ENCODE measurements around the gene RAD18. TPM values are rescaled to one million over a fixed set of nuclear protein-coding genes. Genes with fewer than 3 reads are reported as not detected.

The RAD18 gene
- total and polyA plus RNA-seq, 2 donors (not counting 1 experiment from before 2014, with no cell fraction given), result 4.8 to 21.3 TPM

GRCh38 chr3:8842293-8842692 is 121.0 kb downstream of the RAD18 start:
- no peaks in the 10 kb centered on the region for H3K4me1 Mint-ChIP-seq

GRCh38 chr3:8841472-8841871 is 121.8 kb downstream of the RAD18 start:
- intact Hi-C loops (cut with micrococcal nuclease), result no loop called here

More at GRCh38 chr3:8842293-8842692, 121.0 kb downstream of the RAD18 start:
- WGBS (ENCODE audit: insufficient coverage), result no CpG with 5 or more reads among the region's 2 CpGs
- DNase-seq, result no peak
- Histone ChIP-seq H3K4me1 (ENCODE audit: control insufficient read depth in 2 of 2, insufficient read depth in 2 of 2, low read length in 2 of 2) (no peaks in the 10 kb centered on the region), H3K27me3 (replicated peaks in 1 of 4; ENCODE audit: control extremely low read depth in 1 of 4, control insufficient read depth in 3 of 4, insufficient read depth in 4 of 4, low read length in 3 of 4) (no peaks in the 10 kb centered on the region), H3K36me3 (replicated peaks in 1 of 2; ENCODE audit: control extremely low read depth in 1 of 2, control insufficient read depth in 1 of 2, extremely low read depth in 1 of 2, insufficient read depth in 2 of 2, low read length in 1 of 2) (no peaks in the 10 kb centered on the region), H3K9me3 (ENCODE audit: control extremely low read depth in 1 of 3, control insufficient read depth in 2 of 3, insufficient read depth in 1 of 3, low read length in 2 of 3) (no peaks in the 10 kb centered on the region), H4K20me1 (ENCODE audit: control insufficient read depth, insufficient read depth, low read length, poor library complexity, severe bottlenecking) (no peaks in the 10 kb centered on the region), H3K9ac (ENCODE audit: low read length) (no peak overlapping the region), H3K4me3 (ENCODE audit: control extremely low read depth in 1 of 5, extremely low read depth in 1 of 5, insufficient read depth in 1 of 5, low read depth in 2 of 5, low read length in 4 of 5) (no peak overlapping the region), H3K79me2 (ENCODE audit: control insufficient read depth, insufficient read depth, low read length) (no peaks in the 10 kb centered on the region), H2AFZ (ENCODE audit: insufficient read depth, low read depth, low read length, poor library complexity, severe bottlenecking) (no peak overlapping the region), H3K27ac (ENCODE audit: low read length in 2 of 2) (no peak overlapping the region), H3K4me2 (replicated peaks; ENCODE audit: low read depth, low read length, poor library complexity, severe bottlenecking) (no peak overlapping the region)
- Mint-ChIP-seq H3K9me3 (ENCODE audit: insufficient read depth) (no peaks in the 10 kb centered on the region), H3K4me3 (no peak overlapping the region), H3K27me3 (no peaks in the 10 kb centered on the region), H3K27ac (no peak overlapping the region)
- ChIA-PET CTCF (no interaction called here), POLR2A (no interaction called here)
- intact Hi-C loops (cut with micrococcal nuclease), result no loop called here
- ATAC-seq (ENCODE audit: low read depth), result no peak
- no peak for TF ChIP-seq CTCF (IDR thresholded peaks at IDR 0.05)
- no peak for TF ChIP-seq EZH2 (IDR thresholded peaks at IDR 0.05; ENCODE audit: borderline replicate concordance, insufficient read depth, low read depth, low read length, poor library complexity, severe bottlenecking)

More at GRCh38 chr3:8841472-8841871, 121.8 kb downstream of the RAD18 start:
- H3K9me3 Mint-ChIP-seq (ENCODE audit: insufficient read depth), result no peaks in the 10 kb centered on the region
- POLR2A ChIA-PET, result no interaction called here
- Histone ChIP-seq H3K27ac (ENCODE audit: low read length in 2 of 2) (no peak overlapping the region), H3K4me3 (ENCODE audit: control extremely low read depth in 1 of 5, extremely low read depth in 1 of 5, insufficient read depth in 1 of 5, low read depth in 2 of 5, low read length in 4 of 5) (no peak overlapping the region), H3K79me2 (ENCODE audit: control insufficient read depth, insufficient read depth, low read length) (no peaks in the 10 kb centered on the region), H4K20me1 (ENCODE audit: control insufficient read depth, insufficient read depth, low read length, poor library complexity, severe bottlenecking) (no peaks in the 10 kb centered on the region), H3K27me3 (replicated peaks in 1 of 4; ENCODE audit: control extremely low read depth in 1 of 4, control insufficient read depth in 3 of 4, insufficient read depth in 4 of 4, low read length in 3 of 4) (no peaks in the 10 kb centered on the region), H3K4me1 (ENCODE audit: control insufficient read depth in 2 of 2, insufficient read depth in 2 of 2, low read length in 2 of 2) (no peaks in the 10 kb centered on the region), H3K9me3 (ENCODE audit: control extremely low read depth in 1 of 3, control insufficient read depth in 2 of 3, insufficient read depth in 1 of 3, low read length in 2 of 3) (no peaks in the 10 kb centered on the region), H3K9ac (ENCODE audit: low read length) (no peak overlapping the region), H3K4me2 (replicated peaks; ENCODE audit: low read depth, low read length, poor library complexity, severe bottlenecking) (no peak overlapping the region), H2AFZ (ENCODE audit: insufficient read depth, low read depth, low read length, poor library complexity, severe bottlenecking) (no peak overlapping the region), H3K36me3 (replicated peaks in 1 of 2; ENCODE audit: control extremely low read depth in 1 of 2, control insufficient read depth in 1 of 2, extremely low read depth in 1 of 2, insufficient read depth in 2 of 2, low read length in 1 of 2) (no peaks in the 10 kb centered on the region)
- no peaks in the 10 kb centered on the region for H3K27me3 Mint-ChIP-seq
- TF ChIP-seq EZH2 (IDR thresholded peaks at IDR 0.05; ENCODE audit: borderline replicate concordance, insufficient read depth, low read depth, low read length, poor library complexity, severe bottlenecking), result no peak
- TF ChIP-seq CTCF (IDR thresholded peaks at IDR 0.05), result no peak
- CTCF ChIA-PET, result no interaction called here
- H3K4me1 Mint-ChIP-seq, result no peaks in the 10 kb centered on the region
- ATAC-seq (ENCODE audit: low read depth), result no peak
- no peak for DNase-seq
- no peak overlapping the region for H3K4me3 Mint-ChIP-seq
- H3K27ac Mint-ChIP-seq, result no peak overlapping the region
- 88% methylated on average over 1 of the region's 3 CpGs for WGBS (ENCODE audit: insufficient coverage)
